ENCODE measurements around the gene TMPRSS9. TPM values are rescaled to one million over a fixed set of nuclear protein-coding genes. Genes with fewer than 3 reads are reported as not detected.
"Not testable (repeated sequence)": the region's sequence is repeated elsewhere in the genome, so short reads cannot be mapped to it uniquely, and the experiment has no call there.

Gene TMPRSS9
- polyA plus RNA-seq, 1 donor = 0.38 TPM

- DNase-seq (ENCODE audit: low read depth) = no peak
Measured at GRCh38 chr19:2392366-2392765, 32.3 kb downstream of the TMPRSS9 start.

GRCh38 chr19:2392899-2393298 lies 32.8 kb downstream of the TMPRSS9 start:
- DNase-seq (ENCODE audit: low read depth) = not testable (repeated sequence)

GRCh38 chr19:2394054-2394441 lies 34.0 kb downstream of the TMPRSS9 start:
- DNase-seq (ENCODE audit: low read depth) = no peak

- DNase-seq (ENCODE audit: low read depth) = no peak
Measured at GRCh38 chr19:2394442-2395292, 34.6 kb downstream of the TMPRSS9 start.

- DNase-seq (ENCODE audit: low read depth) = not testable (repeated sequence)
Measured at GRCh38 chr19:2395293-2395829, 35.3 kb downstream of the TMPRSS9 start.

- DNase-seq (ENCODE audit: low read depth) = not testable (repeated sequence)
Measured at GRCh38 chr19:2397173-2397572, 37.1 kb downstream of the TMPRSS9 start.

DNA sequence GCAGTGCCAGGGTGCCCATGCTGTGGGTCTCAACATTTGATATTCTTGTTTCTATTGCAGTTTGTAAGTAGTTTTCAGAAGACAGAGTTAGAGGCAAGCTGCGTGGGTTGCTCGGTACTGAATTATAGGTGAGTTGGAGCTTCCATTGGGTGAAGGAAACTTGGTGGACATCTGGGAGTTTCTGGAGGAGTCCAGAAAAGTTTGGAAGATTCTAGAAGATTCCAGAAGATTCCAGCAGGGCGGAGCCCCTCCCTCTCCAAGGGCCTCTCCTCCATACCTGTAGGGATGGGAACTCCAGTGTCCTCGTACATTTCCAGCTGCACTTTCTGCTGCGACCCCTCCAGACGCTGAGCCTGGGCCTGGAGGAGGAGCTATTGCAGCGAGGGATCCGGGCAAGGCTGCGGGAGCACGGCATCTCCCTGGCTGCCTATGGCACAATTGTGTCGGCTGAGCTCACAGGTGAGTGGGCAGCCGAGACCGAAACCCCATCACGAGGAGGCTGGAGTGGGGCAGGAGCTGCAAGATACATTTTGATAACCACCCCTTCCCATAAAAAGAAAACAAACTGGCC lies 38.8 kb downstream of the TMPRSS9 start:
- no peak for DNase-seq (ENCODE audit: low read depth)

DNA sequence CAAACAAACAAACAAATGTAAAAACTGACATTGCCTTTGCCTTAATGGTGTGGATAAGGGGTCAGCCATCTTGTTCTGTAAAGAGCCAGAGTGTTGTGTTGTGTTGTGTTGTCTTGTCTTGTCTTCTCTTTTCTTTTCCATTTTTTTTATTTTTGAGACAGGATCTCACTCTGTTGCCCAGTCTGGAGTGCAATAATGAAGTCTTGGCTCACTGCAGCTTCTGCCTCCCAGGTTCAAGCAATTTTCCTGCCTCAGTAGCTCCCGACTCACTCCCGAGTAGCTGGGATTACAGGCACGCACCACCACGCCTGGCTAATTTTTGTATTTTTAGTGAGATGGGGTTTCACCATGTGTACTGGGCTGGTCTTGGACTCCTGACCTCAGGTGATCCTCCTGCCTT lies 39.5 kb downstream of the TMPRSS9 start:
- DNase-seq (ENCODE audit: low read depth) = no peak

- no peak for DNase-seq (ENCODE audit: low read depth)
Measured at GRCh38 chr19:2408247-2408646, 48.2 kb downstream of the TMPRSS9 start.

- no peak for DNase-seq (ENCODE audit: low read depth)
Measured at GRCh38 chr19:2409352-2409912, 49.4 kb downstream of the TMPRSS9 start.

DNA sequence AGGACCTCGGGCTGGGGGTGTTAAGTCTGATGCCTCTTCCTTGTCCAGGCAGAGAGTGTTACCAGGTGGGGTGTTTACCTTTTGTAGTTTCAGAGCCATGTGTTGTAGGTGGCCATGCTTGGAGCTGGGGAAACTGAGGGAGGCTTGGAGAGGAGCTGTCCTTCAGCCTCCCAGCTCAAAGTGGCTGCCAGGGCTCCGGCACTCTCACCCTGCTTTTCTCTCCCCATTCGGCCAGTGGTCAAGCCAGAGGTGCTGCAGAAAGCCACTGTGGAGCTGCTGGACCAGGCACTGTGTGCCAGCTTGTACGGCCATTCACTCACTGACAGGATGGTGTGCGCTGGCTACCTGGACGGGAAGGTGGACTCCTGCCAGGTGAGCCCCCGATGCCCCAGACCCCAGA lies 50.0 kb downstream of the TMPRSS9 start:
- no peak for DNase-seq (ENCODE audit: low read depth)

GRCh38 chr19:2411709-2412108 lies 51.6 kb downstream of the TMPRSS9 start:
- DNase-seq (ENCODE audit: low read depth) = no peak

DNA sequence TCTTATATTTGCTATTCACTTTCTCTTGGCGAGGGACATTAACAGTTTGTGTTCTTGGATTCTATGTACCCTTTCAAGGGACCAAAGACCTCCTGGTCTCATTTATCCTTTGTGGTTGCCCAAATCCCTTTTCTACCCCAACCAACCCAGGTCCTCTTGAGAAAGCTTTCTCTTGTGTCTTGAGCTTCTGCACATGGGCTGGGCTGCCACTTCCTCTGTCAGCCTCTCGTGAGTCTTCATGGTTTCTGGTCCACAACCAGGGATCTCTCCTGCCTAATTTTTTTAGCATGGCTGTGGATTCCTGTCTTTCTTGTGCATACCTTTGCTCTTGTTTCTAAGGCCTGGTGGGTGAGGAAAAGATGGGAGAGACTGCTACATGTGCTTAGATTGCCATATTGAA lies 52.4 kb downstream of the TMPRSS9 start:
- DNase-seq (ENCODE audit: low read depth) = no peak

GRCh38 chr19:2413159-2413558 lies 53.1 kb downstream of the TMPRSS9 start:
- DNase-seq (ENCODE audit: low read depth) = no peak

GRCh38 chr19:2413629-2414028 lies 53.6 kb downstream of the TMPRSS9 start:
- DNase-seq (ENCODE audit: low read depth) = no peak

DNA sequence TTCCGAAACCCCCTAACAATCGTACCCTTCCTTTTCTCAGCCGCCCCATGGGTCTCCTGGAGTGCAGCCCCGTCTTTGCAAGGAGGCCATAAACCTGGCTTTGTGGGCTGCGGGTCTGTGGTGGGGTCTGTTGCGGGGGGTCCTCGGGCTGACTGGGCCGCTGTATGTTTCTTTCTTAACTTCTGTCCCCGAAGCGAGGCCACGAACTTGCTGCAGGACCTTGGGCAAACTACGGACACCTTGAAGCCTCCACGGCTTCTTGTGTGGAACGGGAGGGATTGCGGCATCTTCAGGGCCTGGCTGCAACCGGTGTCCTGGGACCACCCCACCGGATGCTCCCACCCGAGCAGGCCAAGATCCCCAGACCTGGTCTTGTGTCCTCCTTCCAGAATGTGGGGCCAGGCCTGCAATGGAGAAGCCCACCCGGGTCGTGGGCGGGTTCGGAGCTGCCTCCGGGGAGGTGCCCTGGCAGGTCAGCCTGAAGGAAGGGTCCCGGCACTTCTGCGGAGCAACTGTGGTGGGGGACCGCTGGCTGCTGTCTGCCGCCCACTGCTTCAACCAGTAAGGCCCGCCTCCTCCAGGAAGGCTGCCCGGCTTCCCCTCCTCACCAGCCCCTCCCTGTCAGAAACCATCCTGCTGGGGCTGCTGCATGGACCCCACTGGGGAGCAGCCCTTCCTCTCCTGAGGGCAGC lies 55.4 kb downstream of the TMPRSS9 start:
- no peak for DNase-seq (ENCODE audit: low read depth)

DNA sequence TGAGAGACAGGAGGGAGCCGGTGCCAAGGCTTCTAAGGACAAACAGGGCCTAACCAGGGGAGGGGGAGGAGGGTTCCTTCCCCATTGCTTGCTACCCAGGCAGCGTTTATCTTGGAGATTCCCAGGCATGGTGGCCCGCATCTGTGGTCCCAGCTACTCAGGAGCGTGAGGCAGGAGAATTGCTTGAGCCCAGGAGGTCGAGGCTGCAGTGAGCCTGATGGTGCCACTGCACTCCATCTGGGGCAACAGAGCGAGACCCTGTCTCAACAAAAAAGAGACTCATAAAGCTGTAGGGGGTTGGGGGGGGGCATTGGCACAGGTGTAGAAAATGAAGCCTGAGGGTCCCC lies 55.9 kb downstream of the TMPRSS9 start:
- DNase-seq (ENCODE audit: low read depth) = no peak

GRCh38 chr19:2416321-2417097 lies 56.4 kb downstream of the TMPRSS9 start:
- no peak for DNase-seq (ENCODE audit: low read depth)

- not testable (repeated sequence) for DNase-seq (ENCODE audit: low read depth)
Measured at GRCh38 chr19:2417436-2417835, 57.4 kb downstream of the TMPRSS9 start.

DNA sequence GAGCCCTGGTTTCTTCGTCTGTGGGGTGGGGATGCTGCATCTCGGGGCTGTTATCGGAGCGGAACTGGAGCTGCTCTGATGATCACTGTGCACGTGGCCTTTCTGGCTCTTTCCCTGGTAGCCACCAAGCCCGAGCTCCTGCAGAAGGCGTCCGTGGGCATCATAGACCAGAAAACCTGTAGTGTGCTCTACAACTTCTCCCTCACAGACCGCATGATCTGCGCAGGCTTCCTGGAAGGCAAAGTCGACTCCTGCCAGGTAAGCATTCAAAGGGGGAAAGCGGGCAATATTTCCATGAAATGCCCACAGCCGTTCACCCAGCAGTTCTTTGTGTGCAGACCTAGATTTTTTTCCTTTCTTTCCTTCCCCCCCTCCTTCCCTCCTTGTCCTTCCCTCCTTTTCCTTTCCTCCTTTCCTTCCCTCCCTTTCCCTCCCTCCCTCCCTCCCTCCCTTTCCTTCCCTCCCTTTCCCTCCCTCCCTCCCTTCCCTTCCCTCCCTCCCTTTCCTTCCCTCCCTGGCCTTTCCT lies 57.9 kb downstream of the TMPRSS9 start:
- no peak for DNase-seq (ENCODE audit: low read depth)

DNA sequence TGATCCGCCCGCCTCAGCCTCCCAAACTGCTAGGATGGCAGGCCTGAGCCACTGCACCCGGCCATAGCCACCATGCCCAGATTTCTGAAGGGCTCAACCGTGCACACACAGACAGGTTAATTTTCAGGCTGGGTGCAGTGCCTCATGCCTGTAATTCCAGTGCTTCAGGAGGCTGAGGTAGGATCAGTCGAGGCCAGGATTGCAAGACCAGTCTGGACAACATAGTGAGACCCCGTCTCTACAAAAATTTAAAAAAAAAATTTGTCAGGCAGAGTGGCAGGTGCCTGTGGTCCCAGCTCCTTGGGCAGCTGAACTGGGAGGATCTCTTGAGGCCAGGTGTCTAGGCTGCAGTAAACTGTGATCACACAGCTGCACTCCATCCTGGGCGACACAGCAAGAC lies 59.7 kb downstream of the TMPRSS9 start:
- DNase-seq (ENCODE audit: low read depth) = no peak
